H9 (cell line): ENCODE results near the gene TAPBPL. TPM values are rescaled to one million over a fixed set of nuclear protein-coding genes. Genes with fewer than 3 reads are reported as not detected.

Experiments used
- DNase-seq: peaks from one replicate; pipeline ENCODE4 v3.0.0-alpha.2; 2017
- H2AFZ ChIP-seq: one replicate; pipeline ENCODE4 v1.6.1; 2013; ENCODE audit warnings: mild to moderate bottlenecking, low read length, control low read depth, moderate library complexity
- H2AK5ac ChIP-seq: 2 replicates; pipeline ENCODE4 v1.6.1; 2013; ENCODE audit warnings: low read length, control low read depth, mixed read lengths; ENCODE audit not compliant: insufficient read length
- H2BK120ac ChIP-seq: one replicate; pipeline ENCODE4 v1.6.1; 2013; ENCODE audit warnings: low read depth, mild to moderate bottlenecking, low read length, control low read depth, inconsistent platforms; ENCODE audit not compliant: poor library complexity, severe bottlenecking
- H2BK12ac ChIP-seq: 2 replicates; pipeline ENCODE4 v1.6.1; 2013; ENCODE audit warnings: low read length, control low read depth, mixed read lengths, low read depth; ENCODE audit not compliant: insufficient read length
- H2BK15ac ChIP-seq: 2 replicates; pipeline ENCODE4 v1.6.1; 2013; ENCODE audit warnings: low read depth, low read length, control low read depth
- H2BK20ac ChIP-seq: one replicate; pipeline ENCODE4 v1.6.1; 2013; ENCODE audit warnings: low read depth, mild to moderate bottlenecking, low read length, control low read depth, inconsistent platforms; ENCODE audit not compliant: poor library complexity, severe bottlenecking
- H2BK5ac ChIP-seq: 2 replicates; pipeline ENCODE4 v1.6.1; 2013; ENCODE audit warnings: low read length, control low read depth, mixed read lengths; ENCODE audit not compliant: insufficient read length
- H3K14ac ChIP-seq: 2 replicates; pipeline ENCODE4 v1.6.1; 2013; ENCODE audit warnings: low read length, control low read depth; ENCODE audit not compliant: insufficient read depth
- H3K18ac ChIP-seq: 2 replicates; pipeline ENCODE4 v1.6.1; 2013; ENCODE audit warnings: low read depth, mild to moderate bottlenecking, mixed read lengths, low read length, control low read depth; ENCODE audit not compliant: insufficient read length
- H3K23ac ChIP-seq: 2 replicates; pipeline ENCODE4 v1.6.1; 2013; ENCODE audit warnings: low read length, control low read depth, mixed read lengths, low read depth; ENCODE audit not compliant: insufficient read length
- H3K23me2 ChIP-seq: 2 replicates; pipeline ENCODE4 v1.6.1; 2013; ENCODE audit warnings: low read depth, mild to moderate bottlenecking, mixed read lengths, low read length, control low read depth; ENCODE audit not compliant: insufficient read length, poor library complexity, severe bottlenecking
- H3K27ac ChIP-seq: 2 replicates; pipeline ENCODE4 v1.5.1; 2013; ENCODE audit warnings: low read length, control low read depth, mixed read lengths, low read depth; ENCODE audit not compliant: insufficient read length
- H3K27me3 ChIP-seq: 2 replicates; pipeline ENCODE4 v1.6.1; 2013; ENCODE audit warnings: low read length, control low read depth, inconsistent platforms; ENCODE audit not compliant: insufficient read depth
- H3K4ac ChIP-seq: 2 replicates; pipeline ENCODE4 v1.6.1; 2013; ENCODE audit warnings: low read depth, mild to moderate bottlenecking, control low read depth, inconsistent platforms, low read length, moderate library complexity
- H3K4me1 ChIP-seq: 2 replicates; pipeline ENCODE4 v1.6.1; 2013; ENCODE audit warnings: low read length, control low read depth, inconsistent platforms; ENCODE audit not compliant: insufficient read depth
- H3K4me2 ChIP-seq: 2 replicates; pipeline ENCODE4 v1.6.1; 2013; ENCODE audit warnings: low read length, control low read depth, mixed read lengths; ENCODE audit not compliant: insufficient read length, insufficient read depth
- H3K56ac ChIP-seq: 2 replicates; pipeline ENCODE4 v1.6.1; 2013; ENCODE audit warnings: low read depth, mild to moderate bottlenecking, mixed read lengths, low read length, control low read depth; ENCODE audit not compliant: insufficient read length
- H3K79me1 ChIP-seq: 2 replicates; pipeline ENCODE4 v1.6.1; 2013; ENCODE audit warnings: low read depth, mild to moderate bottlenecking, moderate library complexity, low read length, control low read depth, inconsistent platforms; ENCODE audit not compliant: insufficient read depth, poor library complexity, severe bottlenecking
- H3K79me2 ChIP-seq: 2 replicates; pipeline ENCODE4 v1.6.1; 2013; ENCODE audit warnings: low read length, control low read depth, inconsistent platforms; ENCODE audit not compliant: insufficient read depth
- H3K9ac ChIP-seq: 2 replicates; pipeline ENCODE4 v1.6.1; 2013; ENCODE audit warnings: low read length, control low read depth, mixed read lengths; ENCODE audit not compliant: insufficient read length; ENCODE audit errors: extremely low read depth
- H3K9me3 ChIP-seq: one replicate; pipeline ENCODE4 v1.6.1; 2013; ENCODE audit warnings: low read depth, low read length, inconsistent platforms; ENCODE audit not compliant: control insufficient read depth
- H3T11ph ChIP-seq: one replicate; pipeline ENCODE4 v1.6.1; 2013; ENCODE audit warnings: mild to moderate bottlenecking, low read length, control low read depth, inconsistent platforms
- H4K20me1 ChIP-seq: one replicate; pipeline ENCODE4 v1.6.1; 2013; ENCODE audit not compliant: control insufficient read depth, insufficient read length, insufficient read depth
- H4K5ac ChIP-seq: 2 replicates; pipeline ENCODE4 v1.6.1; 2013; ENCODE audit warnings: low read depth, mild to moderate bottlenecking, mixed read lengths, low read length, control low read depth; ENCODE audit not compliant: insufficient read length
- H4K8ac ChIP-seq: replicated peaks from 2 replicates; pipeline ENCODE4 v1.6.1; 2013; ENCODE audit warnings: low read length, control low read depth, mixed read lengths, low read depth; ENCODE audit not compliant: insufficient read length
- H4K91ac ChIP-seq: 2 replicates; pipeline ENCODE4 v1.6.1; 2013; ENCODE audit warnings: low read depth, mild to moderate bottlenecking, moderate library complexity, mixed read lengths, low read length, control low read depth; ENCODE audit not compliant: insufficient read length
- H3K27ac Mint-ChIP-seq, 3 experiments: 2 replicates in 2 of 3; 3 replicates in 1 of 3; pipeline ENCODE4 v1.8.0; 2020 to 2021; ENCODE audit warnings: mixed read lengths in 3 of 3, mild to moderate bottlenecking in 1 of 3, moderate library complexity in 1 of 3
- H3K27me3 Mint-ChIP-seq: 2 replicates; pipeline ENCODE4 v1.8.0; 2021; ENCODE audit warnings: low read depth, mild to moderate bottlenecking, moderate library complexity, mixed read lengths
- H3K36me3 Mint-ChIP-seq, 3 experiments: 2 replicates in 2 of 3; 3 replicates in 1 of 3; pipeline ENCODE4 v1.8.0; 2020 to 2021; ENCODE audit warnings: low read depth in 3 of 3, mixed read lengths in 3 of 3; ENCODE audit not compliant: insufficient read depth in 1 of 3
- H3K4me1 Mint-ChIP-seq, 2 experiments: 2 replicates each; pipeline ENCODE4 v1.8.0; 2020; ENCODE audit warnings: mixed read lengths in 2 of 2
- H3K4me3 Mint-ChIP-seq, 2 experiments: 2 replicates in 1 of 2; 3 replicates in 1 of 2; pipeline ENCODE4 v1.8.0; 2020 to 2021; ENCODE audit warnings: mild to moderate bottlenecking in 2 of 2, mixed read lengths in 2 of 2, moderate library complexity in 1 of 2
- H3K9me3 Mint-ChIP-seq, 2 experiments: 2 replicates in 1 of 2; 3 replicates in 1 of 2; pipeline ENCODE4 v1.8.0; 2020; ENCODE audit warnings: mild to moderate bottlenecking in 2 of 2, mixed read lengths in 2 of 2, moderate library complexity in 1 of 2
- WGBS: extraction: QIAGEN DNeasy Blood & Tissue Kit; methylation state at CpG from one replicate; pipeline ENCODE4 v1.1.7; 2013; ENCODE audit warnings: missing lambda C conversion rate, low lambda C conversion rate, mixed read lengths; ENCODE audit not compliant: insufficient read length; ENCODE audit errors: extremely low coverage; 5-methylcytosine and 5-hydroxymethylcytosine counted together
- total RNA-seq: library from RNA; stranded (reverse); gene quantifications from 2 replicates; pipeline ENCODE4 v1.2.1, GENCODE V29; 2021
- TF ChIP-seq, protein P1 (sequence below): fragments of 200-600 bp; sonication (generic); conservative IDR thresholded peaks from 3 replicates; pipeline ENCODE4 v1.8.0; 2021; ENCODE audit warnings: antibody characterized with exemption, mild to moderate bottlenecking

Gene TAPBPL
- total RNA-seq, 1 experiment from 2014 or later = 1.4 TPM

DNA sequence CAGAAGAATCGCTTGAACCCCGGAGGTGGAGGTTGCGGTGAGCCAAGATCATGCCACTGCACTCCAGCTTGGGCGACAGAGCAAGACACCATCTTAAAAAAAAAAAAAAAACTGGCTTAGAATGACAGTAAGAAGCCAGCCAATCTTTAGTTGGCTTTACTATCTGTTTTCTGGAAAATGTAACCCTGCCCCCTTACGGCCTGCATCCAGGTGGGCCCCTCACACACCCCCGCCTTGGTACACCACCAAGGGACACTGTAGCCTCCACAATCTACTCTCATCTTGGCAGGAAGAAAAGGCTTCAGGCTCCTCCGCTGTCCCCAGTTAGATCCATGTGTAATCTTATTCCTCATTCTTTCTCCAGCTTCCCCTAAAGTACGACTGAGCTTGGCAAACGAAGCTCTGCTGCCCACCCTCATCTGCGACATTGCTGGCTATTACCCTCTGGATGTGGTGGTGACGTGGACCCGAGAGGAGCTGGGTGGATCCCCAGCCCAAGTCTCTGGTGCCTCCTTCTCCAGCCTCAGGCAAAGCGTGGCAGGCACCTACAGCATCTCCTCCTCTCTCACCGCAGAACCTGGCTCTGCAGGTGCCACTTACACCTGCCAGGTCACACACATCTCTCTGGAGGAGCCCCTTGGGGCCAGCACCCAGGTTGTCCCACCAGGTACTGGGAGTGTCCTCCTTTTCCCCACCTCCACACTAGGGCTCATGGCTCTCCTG is 6.6 kb downstream of the TAPBPL start:
- Histone ChIP-seq H4K5ac (no peak overlapping the region), H3K4me2 (no peak overlapping the region), H2BK120ac (no peak overlapping the region), H2AFZ (no peak overlapping the region), H3T11ph (no peak overlapping the region), H3K9ac (no peak overlapping the region), H3K9me3 (no peaks in the 10 kb centered on the region), H3K18ac (no peak overlapping the region), H2BK15ac (no peak overlapping the region), H3K23ac (no peak overlapping the region), H3K56ac (no peak overlapping the region), H3K79me1 (no peaks in the 10 kb centered on the region), H4K8ac (no peak overlapping the region), H3K27ac (no peak overlapping the region), H2BK12ac (no peak overlapping the region), H3K4me1 (no peaks in the 10 kb centered on the region), H4K91ac (no peak overlapping the region), H3K4ac (no peak overlapping the region), H2BK5ac (no peak overlapping the region), H2BK20ac (no peak overlapping the region), H4K20me1 (no peaks in the 10 kb centered on the region), H3K27me3 (no peaks in the 10 kb centered on the region), H3K79me2 (no peaks in the 10 kb centered on the region), H3K23me2 (no peaks in the 10 kb centered on the region), H2AK5ac (no peak overlapping the region), H3K14ac (no peak overlapping the region)
- no CpG with 5 or more reads among the region's 14 CpGs for WGBS
- H3K36me3 Mint-ChIP-seq = peaks cover 13 to 45% (median 41%) of the 10 kb centered on the region in 3 experiments; a peak in 6 of 7 replicates
- TF ChIP-seq, protein P1, sequence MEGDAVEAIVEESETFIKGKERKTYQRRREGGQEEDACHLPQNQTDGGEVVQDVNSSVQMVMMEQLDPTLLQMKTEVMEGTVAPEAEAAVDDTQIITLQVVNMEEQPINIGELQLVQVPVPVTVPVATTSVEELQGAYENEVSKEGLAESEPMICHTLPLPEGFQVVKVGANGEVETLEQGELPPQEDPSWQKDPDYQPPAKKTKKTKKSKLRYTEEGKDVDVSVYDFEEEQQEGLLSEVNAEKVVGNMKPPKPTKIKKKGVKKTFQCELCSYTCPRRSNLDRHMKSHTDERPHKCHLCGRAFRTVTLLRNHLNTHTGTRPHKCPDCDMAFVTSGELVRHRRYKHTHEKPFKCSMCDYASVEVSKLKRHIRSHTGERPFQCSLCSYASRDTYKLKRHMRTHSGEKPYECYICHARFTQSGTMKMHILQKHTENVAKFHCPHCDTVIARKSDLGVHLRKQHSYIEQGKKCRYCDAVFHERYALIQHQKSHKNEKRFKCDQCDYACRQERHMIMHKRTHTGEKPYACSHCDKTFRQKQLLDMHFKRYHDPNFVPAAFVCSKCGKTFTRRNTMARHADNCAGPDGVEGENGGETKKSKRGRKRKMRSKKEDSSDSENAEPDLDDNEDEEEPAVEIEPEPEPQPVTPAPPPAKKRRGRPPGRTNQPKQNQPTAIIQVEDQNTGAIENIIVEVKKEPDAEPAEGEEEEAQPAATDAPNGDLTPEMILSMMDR = no peak
- H3K4me3 Mint-ChIP-seq = no peak overlapping the region
- DNase-seq = no peak
- no peaks in the 10 kb centered on the region for H3K27me3 Mint-ChIP-seq
- no peak overlapping the region; a peak in 3 of 7 replicates for H3K27ac Mint-ChIP-seq
- H3K4me1 Mint-ChIP-seq = peaks cover 1 to 8% of the 10 kb centered on the region in 2 experiments
- no peaks in the 10 kb centered on the region for H3K9me3 Mint-ChIP-seq
